ENCODE data around the gene IFIT1B. TPM values are rescaled to one million over a fixed set of nuclear protein-coding genes. Genes with fewer than 3 reads are reported as not detected.

The IFIT1B gene
- total RNA-seq, 1 experiment from 2014 or later, result not detected

GRCh38 chr10:89363729-89364442 lies 14.0 kb upstream of the IFIT1B start:
- ChIA-PET CTCF (interaction anchor here (0.7 to 0.8 kb wide), 2 partner anchors 102 to 674 kb away, joined by 4 read pairs; no protein-coding TSS in a partner anchor), POLR2A (interaction anchor here (0.5 kb wide), 1 partner anchor 67 kb away, joined by 3 read pairs; no protein-coding TSS in a partner anchor)
- no peaks in the 10 kb centered on the region for H3K36me3 Mint-ChIP-seq
- H3K4me1 Mint-ChIP-seq, result peaks cover 8% of the 10 kb centered on the region
- peaks cover 6% of the 10 kb centered on the region for H3K9me3 Mint-ChIP-seq
- no peak overlapping the region for H3K27ac Mint-ChIP-seq
- DNase-seq (ENCODE audit: low spot score) (no peak), ATAC-seq (no peak)
- no peaks in the 10 kb centered on the region for H3K27me3 Mint-ChIP-seq (ENCODE audit: low read depth)
- H3K4me3 Mint-ChIP-seq, result no peak overlapping the region
- TF ChIP-seq ZNF121 (CRISPR knock-in tag; IDR thresholded peaks at IDR 0.05) (no peak), FOXP1 (CRISPR knock-in tag; IDR thresholded peaks at IDR 0.05; ENCODE audit: borderline replicate concordance) (no peak), ERG (CRISPR knock-in tag; IDR thresholded peaks at IDR 0.05) (no peak), MLX (CRISPR knock-in tag; IDR thresholded peaks at IDR 0.05) (no peak), ZNF512 (CRISPR knock-in tag; IDR thresholded peaks at IDR 0.05; ENCODE audit: borderline replicate concordance) (no peak), NFATC4 (CRISPR knock-in tag; IDR thresholded peaks at IDR 0.05) (no peak), ZNF263 (CRISPR knock-in tag; IDR thresholded peaks at IDR 0.05; ENCODE audit: low read depth) (no peak), ZNF425 (CRISPR knock-in tag; conservative IDR thresholded peaks at IDR 0.05) (no peak), NR3C1 (CRISPR knock-in tag; conservative IDR thresholded peaks at IDR 0.05; ENCODE audit: low read depth) (no peak), E2F4 (CRISPR knock-in tag; IDR thresholded peaks at IDR 0.05; ENCODE audit: borderline replicate concordance, low read depth) (no peak), ATF6 (CRISPR knock-in tag; IDR thresholded peaks at IDR 0.05) (no peak), FOXJ3 (CRISPR knock-in tag; IDR thresholded peaks at IDR 0.05; ENCODE audit: borderline replicate concordance) (no peak), TCF7 (CRISPR knock-in tag; IDR thresholded peaks at IDR 0.05; ENCODE audit: low read depth) (no peak), AFF4 (CRISPR knock-in tag; IDR thresholded peaks at IDR 0.05; ENCODE audit: borderline replicate concordance) (no peak), ZNF671 (CRISPR knock-in tag; IDR thresholded peaks at IDR 0.05) (no peak), KAT7 (CRISPR knock-in tag; IDR thresholded peaks at IDR 0.05; ENCODE audit: borderline replicate concordance) (no peak), ZNF423 (CRISPR knock-in tag; IDR thresholded peaks at IDR 0.05) (no peak), ZNF532 (CRISPR knock-in tag; IDR thresholded peaks at IDR 0.05; ENCODE audit: borderline replicate concordance) (no peak), NR1H2 (CRISPR knock-in tag; IDR thresholded peaks at IDR 0.05) (no peak)

Measured in WTC11 (cell line).